BJ (cell line): ENCODE data around the gene ZNF423. TPM values are rescaled to one million over a fixed set of nuclear protein-coding genes. Genes with fewer than 3 reads are reported as not detected.

Experiments
- CTCF ChIA-PET: fragments of 350-600 bp; formaldehyde crosslinking; extraction: SDS; loops from one replicate; lab custom pipeline; 2021; ENCODE audit warnings: antibody characterized with exemption, inconsistent platforms; lab: Yijun Ruan, JAX
- POLR2A ChIA-PET: fragments of 300-600 bp; sonication (Branson Sonifier 250); formaldehyde crosslinking; extraction: SDS; loops from one replicate; lab custom pipeline; 2021; ENCODE audit warnings: antibody characterized with exemption; lab: Charles Lee
- DNase-seq: peaks from one replicate; pipeline ENCODE4 v3.0.0-alpha.2; 2011; ENCODE audit warnings: low read depth
- H3K27me3 ChIP-seq: 2 replicates; pipeline ENCODE4 v1.6.0; 2011; ENCODE audit warnings: low read length; ENCODE audit not compliant: control insufficient read depth, insufficient read depth
- H3K36me3 ChIP-seq: 2 replicates; pipeline ENCODE4 v1.5.1; 2011; ENCODE audit warnings: low read length; ENCODE audit not compliant: control insufficient read depth, insufficient read depth
- H3K4me3 ChIP-seq: 2 replicates; pipeline ENCODE4 v1.5.1; 2011; ENCODE audit warnings: low read depth, mild to moderate bottlenecking, control low read depth, low read length
- polyA plus RNA-seq: library from polyadenylated mRNA; depleted of rRNA; stranded (reverse); fragments of >200 nt; gene quantifications from 2 replicates; pipeline ENCODE4 v1.2.3, GENCODE V29; 2011
- TF ChIP-seq, protein P1 (sequence below): IDR thresholded peaks from 2 replicates; pipeline ENCODE4 v1.5.1; 2011; ENCODE audit warnings: low read depth, mild to moderate bottlenecking, control low read depth, inconsistent platforms, low read length, moderate library complexity; ENCODE audit not compliant: insufficient read depth

Gene ZNF423
- polyA plus RNA-seq, 1 experiment: 0.22 TPM

DNA sequence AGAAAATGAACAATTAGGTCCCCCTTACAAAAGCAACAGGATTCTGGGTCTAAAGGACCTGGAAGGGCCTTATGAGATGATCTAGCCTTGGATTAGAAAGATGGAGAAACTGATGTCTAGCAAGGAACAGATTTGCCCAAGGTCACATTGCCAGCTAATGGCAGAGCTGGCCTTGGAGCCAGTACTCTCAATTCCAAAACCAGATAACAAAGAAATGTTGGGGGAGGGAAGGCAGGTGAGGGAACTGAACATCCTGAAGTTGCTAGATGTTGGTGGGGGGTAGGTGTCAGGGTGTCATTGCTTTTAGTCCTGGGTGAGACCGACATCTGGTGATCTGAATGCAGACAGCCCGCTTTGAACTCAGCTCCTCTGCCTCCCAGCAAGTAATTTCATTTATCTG lies 11.3 kb upstream of the ZNF423 start:
- TF ChIP-seq, protein P1, sequence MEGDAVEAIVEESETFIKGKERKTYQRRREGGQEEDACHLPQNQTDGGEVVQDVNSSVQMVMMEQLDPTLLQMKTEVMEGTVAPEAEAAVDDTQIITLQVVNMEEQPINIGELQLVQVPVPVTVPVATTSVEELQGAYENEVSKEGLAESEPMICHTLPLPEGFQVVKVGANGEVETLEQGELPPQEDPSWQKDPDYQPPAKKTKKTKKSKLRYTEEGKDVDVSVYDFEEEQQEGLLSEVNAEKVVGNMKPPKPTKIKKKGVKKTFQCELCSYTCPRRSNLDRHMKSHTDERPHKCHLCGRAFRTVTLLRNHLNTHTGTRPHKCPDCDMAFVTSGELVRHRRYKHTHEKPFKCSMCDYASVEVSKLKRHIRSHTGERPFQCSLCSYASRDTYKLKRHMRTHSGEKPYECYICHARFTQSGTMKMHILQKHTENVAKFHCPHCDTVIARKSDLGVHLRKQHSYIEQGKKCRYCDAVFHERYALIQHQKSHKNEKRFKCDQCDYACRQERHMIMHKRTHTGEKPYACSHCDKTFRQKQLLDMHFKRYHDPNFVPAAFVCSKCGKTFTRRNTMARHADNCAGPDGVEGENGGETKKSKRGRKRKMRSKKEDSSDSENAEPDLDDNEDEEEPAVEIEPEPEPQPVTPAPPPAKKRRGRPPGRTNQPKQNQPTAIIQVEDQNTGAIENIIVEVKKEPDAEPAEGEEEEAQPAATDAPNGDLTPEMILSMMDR: no peak
- H3K27me3 ChIP-seq: peaks cover 3% of the 10 kb centered on the region
- no peak overlapping the region for H3K4me3 ChIP-seq
- CTCF ChIA-PET: interaction anchor here (1.2 to 2.4 kb wide), 2 partner anchors 9 kb away, joined by 3 to 11 read pairs; no protein-coding TSS in a partner anchor
- DNase-seq: no peak
- no peaks in the 10 kb centered on the region for H3K36me3 ChIP-seq
- POLR2A ChIA-PET: no interaction called here

DNA sequence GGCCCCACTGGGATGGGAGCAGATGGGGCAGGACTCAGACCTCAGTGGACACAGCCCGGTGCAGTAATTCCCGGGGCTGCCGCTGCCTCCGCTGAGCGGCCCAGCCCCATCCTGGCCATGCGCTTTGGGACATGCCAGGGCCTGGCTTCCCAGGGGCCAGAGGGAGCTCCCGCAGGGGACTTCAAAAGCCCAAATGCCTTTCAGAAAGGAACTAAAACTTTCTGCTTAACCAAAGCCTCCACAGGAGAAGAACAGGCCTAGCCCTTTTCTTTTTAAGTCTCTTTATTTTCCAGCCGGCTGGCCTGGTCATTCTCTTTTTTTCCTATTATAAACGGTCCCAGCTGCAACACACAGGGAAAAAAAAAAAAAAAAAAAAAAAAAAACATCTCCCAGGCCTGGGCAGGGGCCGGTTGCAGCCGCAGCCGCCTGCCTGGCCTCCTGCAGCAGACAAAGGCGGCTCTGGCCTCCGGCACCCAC lies 10.7 kb upstream of the ZNF423 start:
- DNase-seq: no peak
- Histone ChIP-seq H3K36me3 (no peaks in the 10 kb centered on the region), H3K27me3 (peaks cover 4% of the 10 kb centered on the region), H3K4me3 (no peak overlapping the region)
- TF ChIP-seq, protein P1: no peak
- POLR2A ChIA-PET: no interaction called here
- CTCF ChIA-PET: interaction anchor here (1.2 to 2.4 kb wide), 2 partner anchors 9 to 10 kb away, joined by 3 to 11 read pairs; no protein-coding TSS in a partner anchor

DNA sequence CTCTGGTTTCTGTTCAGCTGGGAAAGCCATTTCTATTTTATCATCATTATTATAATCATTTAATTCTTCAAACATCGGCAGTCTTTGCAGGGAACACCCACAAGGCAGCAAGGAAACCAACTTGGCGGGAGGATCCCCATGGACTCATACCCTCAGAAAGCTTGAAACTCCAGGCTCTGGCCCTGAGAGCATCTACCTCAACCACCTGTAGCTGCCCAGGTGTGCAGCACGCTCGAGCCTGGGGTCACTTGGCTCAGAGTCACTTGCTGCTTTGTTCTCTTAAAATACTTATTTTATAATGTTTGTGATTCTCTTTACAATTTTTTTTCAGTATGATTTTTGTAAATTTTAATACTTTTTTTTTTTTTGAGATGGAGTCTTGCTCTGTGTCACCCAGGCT lies 6.8 kb upstream of the ZNF423 start:
- Histone ChIP-seq H3K4me3 (no peak overlapping the region), H3K27me3 (peaks cover 13% of the 10 kb centered on the region), H3K36me3 (no peaks in the 10 kb centered on the region)
- DNase-seq: no peak
- CTCF ChIA-PET: interaction anchor here (1.0 to 8.0 kb wide), 2 partner anchors 13 to 455 kb away, joined by 3 to 57 read pairs; no protein-coding TSS in a partner anchor
- POLR2A ChIA-PET: no interaction called here
- TF ChIP-seq, protein P1: no peak

DNA sequence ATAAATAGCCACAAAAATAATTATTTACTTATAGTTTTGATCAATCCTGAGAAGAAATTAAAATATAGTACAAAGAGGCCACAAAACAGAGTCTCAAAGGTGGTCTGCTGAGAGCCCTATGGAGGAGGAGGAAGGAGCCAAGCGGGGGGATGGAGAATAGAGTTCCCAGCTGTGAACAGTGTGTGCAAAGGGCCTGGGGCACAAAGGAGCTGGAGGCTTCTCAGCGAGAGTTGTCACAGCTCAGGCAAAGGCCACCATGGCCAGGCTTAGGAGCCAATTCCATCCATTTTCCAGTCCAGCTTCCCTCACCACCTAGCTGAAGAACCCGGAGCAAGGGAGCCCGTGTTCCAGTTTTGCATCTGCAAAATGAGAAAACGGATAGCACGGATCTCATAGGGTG lies 5.4 kb upstream of the ZNF423 start:
- no peak overlapping the region for H3K4me3 ChIP-seq
- H3K36me3 ChIP-seq: no peaks in the 10 kb centered on the region
- TF ChIP-seq, protein P1: no peak
- POLR2A ChIA-PET: no interaction called here
- peaks cover 17% of the 10 kb centered on the region for H3K27me3 ChIP-seq
- DNase-seq: no peak
- CTCF ChIA-PET: interaction anchor here (1.2 to 8.0 kb wide), 2 partner anchors 14 to 18 kb away, joined by 3 to 57 read pairs; no protein-coding TSS in a partner anchor

DNA sequence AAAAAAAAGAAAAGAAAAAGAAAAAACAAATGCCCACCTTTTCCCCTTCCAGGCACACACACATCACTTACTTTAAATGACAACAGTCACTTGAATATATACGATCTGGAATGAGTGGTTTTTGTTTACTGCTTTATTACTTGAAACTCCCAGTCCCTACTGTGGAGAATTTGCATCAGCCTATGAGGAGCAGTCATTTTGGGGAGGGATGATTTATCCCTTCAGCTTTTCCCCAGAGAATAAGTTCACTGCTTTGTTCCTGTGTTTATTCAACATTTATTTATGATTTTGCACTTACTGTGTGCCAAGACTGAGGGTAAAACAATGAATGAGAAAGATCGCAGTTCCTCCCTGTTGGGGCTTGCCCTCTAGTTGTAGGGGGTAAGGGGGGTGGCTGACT lies 4.7 kb upstream of the ZNF423 start:
- CTCF ChIA-PET: interaction anchor here (8.0 kb wide), 1 partner anchor 15 kb away, joined by 57 read pairs; no protein-coding TSS in a partner anchor
- POLR2A ChIA-PET: no interaction called here
- no peak overlapping the region for H3K4me3 ChIP-seq
- H3K27me3 ChIP-seq: peaks cover 15% of the 10 kb centered on the region
- TF ChIP-seq, protein P1: no peak
- no peaks in the 10 kb centered on the region for H3K36me3 ChIP-seq
- no peak for DNase-seq
